OCI-LY7 (cell line): ENCODE measurements around the gene APCDD1L. TPM values are rescaled to one million over a fixed set of nuclear protein-coding genes. Genes with fewer than 3 reads are reported as not detected.

Source experiments
- BruUV-seq: library from RNA; stranded (reverse); fragments of 400-500 nt; replicated peaks from 2 replicates; lab custom pipeline; 2021; lab: Mats Ljungman, UMichigan
- CTCF ChIA-PET: fragments of 300-600 bp; sonication (Branson Sonifier 250); formaldehyde crosslinking; loops from one replicate; lab custom pipeline; 2022; ENCODE audit warnings: antibody characterized with exemption; ENCODE audit not compliant: unreplicated experiment; lab: Charles Lee
- POLR2A ChIA-PET: fragments of 300-600 bp; sonication (Branson Sonifier 250); formaldehyde crosslinking; loops from one replicate; lab custom pipeline; 2022; ENCODE audit warnings: antibody characterized with exemption; lab: Charles Lee
- DNase-seq: peaks from one replicate; pipeline ENCODE4 v3.0.0-alpha.2; 2015; ENCODE audit warnings: low spot score
- H2AFZ ChIP-seq: fragments of 200-600 bp; sonication (generic), shearing (Covaris generic); 2 replicates; pipeline ENCODE4 v1.6.1; 2014; ENCODE audit warnings: mild to moderate bottlenecking, antibody characterized with exemption, low read length, moderate library complexity
- H3K27ac ChIP-seq: fragments of 200-600 bp; sonication (generic); 2 replicates; pipeline ENCODE4 v1.5.1; 2014; ENCODE audit warnings: mixed run types, low read depth, mild to moderate bottlenecking, moderate library complexity, low read length, inconsistent platforms; ENCODE audit not compliant: poor library complexity, severe bottlenecking
- H3K36me3 ChIP-seq: fragments of 200-600 bp; sonication (generic); 2 replicates; pipeline ENCODE4 v1.6.1; 2014; ENCODE audit warnings: mild to moderate bottlenecking, antibody characterized with exemption, low read length, moderate library complexity, mixed read lengths; ENCODE audit not compliant: insufficient read depth
- H3K4me1 ChIP-seq: fragments of 200-600 bp; sonication (generic); 2 replicates; pipeline ENCODE4 v1.5.1; 2014; ENCODE audit warnings: mild to moderate bottlenecking, low read length; ENCODE audit not compliant: insufficient read depth, poor library complexity, severe bottlenecking
- H3K4me2 ChIP-seq: fragments of 200-600 bp; sonication (generic); 2 replicates; pipeline ENCODE4 v1.6.1; 2014; ENCODE audit warnings: mild to moderate bottlenecking, low read length
- H3K4me3 ChIP-seq: fragments of 200-600 bp; sonication (generic); 2 replicates; pipeline ENCODE4 v1.5.1; 2014; ENCODE audit warnings: mild to moderate bottlenecking, low read depth, low read length; ENCODE audit not compliant: poor library complexity, severe bottlenecking
- H3K79me2 ChIP-seq: fragments of 200-600 bp; sonication (generic); 2 replicates; pipeline ENCODE4 v1.6.1; 2016; ENCODE audit warnings: low read depth, mild to moderate bottlenecking, low read length, moderate library complexity, mixed read lengths; ENCODE audit not compliant: insufficient read depth
- H3K9me2 ChIP-seq: fragments of 200-600 bp; sonication (generic); 2 replicates; pipeline ENCODE4 v1.6.1; 2016; ENCODE audit warnings: mild to moderate bottlenecking, low read length, mixed read lengths; ENCODE audit not compliant: insufficient read depth
- H3K9me3 ChIP-seq: fragments of 200-600 bp; sonication (generic); 2 replicates; pipeline ENCODE4 v1.6.1; 2014; ENCODE audit warnings: mild to moderate bottlenecking, mixed run types, low read length, mixed read lengths
- H4K20me1 ChIP-seq: fragments of 200-600 bp; sonication (generic); 2 replicates; pipeline ENCODE4 v1.6.1; 2014; ENCODE audit warnings: mild to moderate bottlenecking, antibody characterized with exemption, low read length, moderate library complexity, mixed read lengths; ENCODE audit not compliant: insufficient read depth
- EZH2phosphoT487 ChIP-seq: fragments of 200-600 bp; sonication (generic); IDR thresholded peaks from 2 replicates; pipeline ENCODE4 v1.6.1; 2018; ENCODE audit warnings: low read depth, borderline replicate concordance, mild to moderate bottlenecking, mixed run types, antibody characterized with exemption, low read length, moderate library complexity, mixed read lengths
- intact Hi-C: fragments of 100-400 bp; cut with micrococcal nuclease; formaldehyde crosslinking; loops from one replicate; pipeline ENCODE4 v1.10.0; 2022; ENCODE audit not compliant: unreplicated experiment
- total RNA-seq, 2 experiments: library from RNA; depleted of rRNA in 1 of 2; stranded (reverse); fragments of >200 nt in 1 of 2; shearing (Covaris generic) in 1 of 2; gene quantifications; 2 replicates each; pipeline ENCODE4 v1.2.3, GENCODE V29; 2014 to 2022
- TF ChIP-seq, protein P1 (sequence below): fragments of 200-600 bp; sonication (generic); conservative IDR thresholded peaks from 2 replicates; pipeline ENCODE4 v1.5.1; 2014; ENCODE audit warnings: mild to moderate bottlenecking, antibody characterized with exemption, low read length, moderate library complexity, mixed read lengths

Gene APCDD1L
- total RNA-seq, 2 experiments from 2014 or later: not detected

DNA sequence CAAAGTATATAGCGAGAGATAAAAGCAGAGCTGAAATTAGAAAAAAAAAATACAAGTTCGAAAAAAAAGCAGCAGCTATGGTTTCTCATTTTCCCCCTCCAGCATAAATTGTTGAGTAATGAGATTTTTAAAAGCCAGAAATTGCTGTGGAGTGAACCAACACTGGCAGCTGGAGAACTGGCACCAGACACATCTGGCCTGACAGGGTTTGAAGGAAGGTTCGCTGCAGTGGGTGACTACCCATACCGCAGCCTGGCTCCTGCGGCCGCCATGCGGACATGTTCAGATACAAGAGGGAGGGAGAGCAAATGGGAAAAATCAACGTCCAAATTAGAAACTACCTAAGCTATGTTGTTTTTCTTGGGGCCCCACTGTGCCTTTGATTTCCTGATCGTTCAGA lies 3.3 kb downstream of the APCDD1L start:
- intact Hi-C loops: no loop called here
- no TSS peak for BruUV-seq
- Histone ChIP-seq H3K79me2 (no peaks in the 10 kb centered on the region), H3K4me2 (no peak overlapping the region), H4K20me1 (no peaks in the 10 kb centered on the region), H3K4me3 (no peak overlapping the region), H3K27ac (no peak overlapping the region), H3K9me2 (no peaks in the 10 kb centered on the region), H3K4me1 (no peaks in the 10 kb centered on the region), H3K36me3 (no peaks in the 10 kb centered on the region), H2AFZ (no peak overlapping the region), H3K9me3 (no peaks in the 10 kb centered on the region)
- TF ChIP-seq, protein P1, sequence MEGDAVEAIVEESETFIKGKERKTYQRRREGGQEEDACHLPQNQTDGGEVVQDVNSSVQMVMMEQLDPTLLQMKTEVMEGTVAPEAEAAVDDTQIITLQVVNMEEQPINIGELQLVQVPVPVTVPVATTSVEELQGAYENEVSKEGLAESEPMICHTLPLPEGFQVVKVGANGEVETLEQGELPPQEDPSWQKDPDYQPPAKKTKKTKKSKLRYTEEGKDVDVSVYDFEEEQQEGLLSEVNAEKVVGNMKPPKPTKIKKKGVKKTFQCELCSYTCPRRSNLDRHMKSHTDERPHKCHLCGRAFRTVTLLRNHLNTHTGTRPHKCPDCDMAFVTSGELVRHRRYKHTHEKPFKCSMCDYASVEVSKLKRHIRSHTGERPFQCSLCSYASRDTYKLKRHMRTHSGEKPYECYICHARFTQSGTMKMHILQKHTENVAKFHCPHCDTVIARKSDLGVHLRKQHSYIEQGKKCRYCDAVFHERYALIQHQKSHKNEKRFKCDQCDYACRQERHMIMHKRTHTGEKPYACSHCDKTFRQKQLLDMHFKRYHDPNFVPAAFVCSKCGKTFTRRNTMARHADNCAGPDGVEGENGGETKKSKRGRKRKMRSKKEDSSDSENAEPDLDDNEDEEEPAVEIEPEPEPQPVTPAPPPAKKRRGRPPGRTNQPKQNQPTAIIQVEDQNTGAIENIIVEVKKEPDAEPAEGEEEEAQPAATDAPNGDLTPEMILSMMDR: no peak
- TF ChIP-seq EZH2phosphoT487: no peak
- POLR2A ChIA-PET: interaction anchor here (0.6 to 0.7 kb wide), 2 partner anchors 59 to 738 kb away, joined by 3 read pairs; no protein-coding TSS in a partner anchor
- no peak for DNase-seq
- CTCF ChIA-PET: no interaction called here

DNA sequence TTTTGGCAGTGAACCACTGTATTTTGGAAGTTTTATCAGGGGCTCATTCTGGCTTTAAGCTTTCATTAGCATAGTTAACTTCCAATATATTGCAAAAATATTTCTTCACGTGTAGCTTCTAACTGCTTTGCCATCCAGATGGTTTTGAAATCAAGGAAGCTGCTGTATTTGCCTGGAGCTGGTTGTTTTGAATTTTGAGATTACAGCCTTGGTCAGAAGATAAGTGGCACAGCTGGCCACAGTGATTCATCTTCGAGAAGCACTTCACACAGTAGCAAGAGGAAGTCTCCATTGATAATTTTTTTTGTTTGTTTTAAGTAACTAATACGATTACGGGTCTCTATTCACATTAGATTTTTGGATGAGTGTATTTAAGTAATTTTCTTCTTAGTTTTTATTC lies 3.8 kb downstream of the APCDD1L start:
- DNase-seq: no peak
- intact Hi-C loops: no loop called here
- Histone ChIP-seq H3K4me1 (no peaks in the 10 kb centered on the region), H3K9me3 (no peaks in the 10 kb centered on the region), H4K20me1 (no peaks in the 10 kb centered on the region), H3K79me2 (no peaks in the 10 kb centered on the region), H3K27ac (no peak overlapping the region), H2AFZ (no peak overlapping the region), H3K36me3 (no peaks in the 10 kb centered on the region), H3K9me2 (no peaks in the 10 kb centered on the region), H3K4me3 (no peak overlapping the region), H3K4me2 (no peak overlapping the region)
- CTCF ChIA-PET: no interaction called here
- BruUV-seq: no TSS peak
- TF ChIP-seq EZH2phosphoT487: no peak
- TF ChIP-seq, protein P1: no peak
- POLR2A ChIA-PET: interaction anchor here (0.6 to 0.7 kb wide), 2 partner anchors 59 to 738 kb away, joined by 3 read pairs; no protein-coding TSS in a partner anchor

DNA sequence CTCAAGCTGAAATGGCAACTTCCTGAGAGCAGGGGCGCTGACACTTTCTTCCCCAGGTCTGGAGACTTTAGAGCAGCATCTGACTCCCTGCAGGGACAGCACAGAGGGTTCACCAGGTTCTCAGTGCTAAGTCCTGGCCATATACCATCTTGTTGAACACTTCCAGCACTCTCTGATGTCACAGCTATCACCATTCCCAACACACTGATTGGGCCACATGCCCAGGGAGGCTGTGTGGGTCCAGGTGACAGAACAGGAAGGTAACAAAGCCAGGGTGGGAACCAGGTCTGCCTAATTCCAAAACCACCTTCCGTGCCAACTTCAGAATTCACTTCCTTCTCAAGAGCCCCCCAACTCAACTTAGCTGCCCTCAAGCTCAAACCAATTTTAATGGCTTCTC lies 4.3 kb downstream of the APCDD1L start:
- ChIA-PET CTCF (no interaction called here), POLR2A (no interaction called here)
- no peaks in the 10 kb centered on the region for H3K9me3 ChIP-seq
- H3K9me2 ChIP-seq: no peaks in the 10 kb centered on the region
- no TSS peak for BruUV-seq
- H3K4me3 ChIP-seq: no peak overlapping the region
- H4K20me1 ChIP-seq: no peaks in the 10 kb centered on the region
- TF ChIP-seq, protein P1: no peak
- no peak for TF ChIP-seq EZH2phosphoT487
- H3K79me2 ChIP-seq: no peaks in the 10 kb centered on the region
- no peak overlapping the region for H2AFZ ChIP-seq
- no peaks in the 10 kb centered on the region for H3K4me1 ChIP-seq
- no peak overlapping the region for H3K27ac ChIP-seq
- no peak for DNase-seq
- no peaks in the 10 kb centered on the region for H3K36me3 ChIP-seq
- no peak overlapping the region for H3K4me2 ChIP-seq
- intact Hi-C loops: no loop called here
